Renal cortex interstitium (tissue), 11 donors: Measurements from ENCODE around the gene RFTN1. TPM values are rescaled to one million over a fixed set of nuclear protein-coding genes. Genes with fewer than 3 reads are reported as not detected.

Source experiments
- DNase-seq, 11 donors: peaks; one replicate each; pipeline ENCODE4 v3.0.0-alpha.2; 2013; ENCODE audit warnings: low read depth in 9 of 11, low spot score in 4 of 11; ENCODE audit errors: extremely low read depth in 1 of 11
- polyA plus RNA-seq, 3 donors: library from polyadenylated mRNA; unstranded; fragments of 120-200 nt; gene quantifications; one replicate each; pipeline ENCODE4 v1.2.1, GENCODE V29; 2013; ENCODE audit not compliant: insufficient read length in 3 of 3

RFTN1 gene
- polyA plus RNA-seq, 3 donors: 26.4 to 35.6 (median 35.4) TPM

GRCh38 chr3:16290007-16290826 lies 223.3 kb downstream of the RFTN1 start:
- peak; percentile 20 to 51 (median 37) for DNase-seq

DNA sequence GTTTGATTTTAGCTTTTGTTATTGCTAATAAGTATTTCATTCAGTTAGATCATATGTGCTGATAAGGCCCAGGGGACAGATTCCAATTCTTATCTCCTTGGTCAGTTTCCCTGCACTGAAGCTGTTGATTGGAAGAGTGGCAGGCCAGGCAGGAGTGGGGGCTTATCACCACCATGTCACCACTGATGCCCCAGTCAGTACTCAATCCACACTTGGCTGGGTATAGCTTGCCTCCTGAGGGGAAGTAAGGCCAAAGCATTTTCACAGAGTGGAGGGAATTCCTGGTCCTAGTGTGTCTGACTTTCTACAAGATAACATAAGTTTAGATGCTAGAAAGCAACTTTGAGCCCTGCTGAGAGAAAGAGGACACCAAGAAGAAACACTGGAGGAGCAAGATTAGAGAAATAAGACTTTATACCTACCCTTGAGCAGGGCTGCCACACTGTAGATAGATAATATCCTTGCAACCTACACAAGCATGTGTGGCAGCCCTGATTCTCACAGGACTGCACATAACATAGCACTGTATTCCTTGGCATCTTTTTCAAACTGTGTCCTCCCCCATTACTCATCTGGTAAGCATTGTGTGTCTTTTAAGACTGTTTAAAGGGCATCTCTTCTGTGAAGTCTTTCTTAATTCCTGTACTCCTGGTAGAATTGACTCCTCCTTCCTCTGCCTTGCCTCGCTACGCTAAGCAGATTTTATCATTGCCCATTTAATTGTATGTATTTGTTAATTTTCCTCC lies 224.2 kb downstream of the RFTN1 start:
- DNase-seq: no peak

- DNase-seq: no peak
Observed at GRCh38 chr3:16288664-16289063, 224.8 kb downstream of the RFTN1 start.

GRCh38 chr3:16286751-16287543 lies 226.6 kb downstream of the RFTN1 start:
- no peak for DNase-seq

DNA sequence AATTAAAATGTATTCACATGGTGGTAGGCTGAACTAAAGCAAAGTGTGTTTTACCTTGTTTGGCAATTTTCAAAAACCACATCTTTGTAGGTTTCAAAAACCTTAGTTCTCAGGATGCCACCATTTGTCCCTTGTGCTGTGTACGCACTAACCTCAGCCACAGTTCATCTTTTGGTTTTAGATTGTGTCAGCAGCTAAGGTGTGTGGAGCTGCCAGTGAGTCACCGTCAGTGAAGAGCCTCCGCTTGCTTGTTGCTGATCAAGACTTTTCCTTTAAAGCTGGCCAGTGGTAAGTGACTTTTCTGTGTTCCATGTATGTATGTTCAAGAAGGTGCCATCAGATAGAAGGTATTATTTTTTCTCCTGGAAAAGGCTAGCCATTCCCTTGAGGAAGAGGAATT lies 227.3 kb downstream of the RFTN1 start:
- DNase-seq: no peak

- no peak for DNase-seq
Observed at GRCh38 chr3:16284633-16285032, 228.9 kb downstream of the RFTN1 start.

GRCh38 chr3:16280671-16281070 lies 232.8 kb downstream of the RFTN1 start:
- no peak for DNase-seq

GRCh38 chr3:16279010-16279801 lies 234.3 kb downstream of the RFTN1 start:
- DNase-seq: no peak

- no peak for DNase-seq
Observed at GRCh38 chr3:16277471-16277870, 236.0 kb downstream of the RFTN1 start.

DNA sequence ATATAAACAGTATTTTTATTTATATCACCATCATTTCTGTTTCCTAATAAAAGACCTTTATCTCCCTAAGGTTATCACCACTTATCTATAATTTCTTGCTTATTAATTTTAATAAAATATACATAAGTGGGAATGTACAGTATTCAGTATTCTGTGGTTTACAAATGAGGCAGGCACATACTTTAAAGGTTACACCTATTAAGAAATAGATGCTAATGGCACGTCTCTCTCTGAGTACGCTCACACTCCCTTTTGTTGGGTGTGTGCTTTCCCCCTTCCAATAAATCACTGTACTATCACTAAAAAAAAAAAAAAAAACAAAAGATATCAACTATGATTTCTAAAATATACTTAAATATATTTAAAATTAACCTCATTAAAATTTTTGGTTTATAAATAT lies 239.6 kb downstream of the RFTN1 start:
- DNase-seq: no peak

DNA sequence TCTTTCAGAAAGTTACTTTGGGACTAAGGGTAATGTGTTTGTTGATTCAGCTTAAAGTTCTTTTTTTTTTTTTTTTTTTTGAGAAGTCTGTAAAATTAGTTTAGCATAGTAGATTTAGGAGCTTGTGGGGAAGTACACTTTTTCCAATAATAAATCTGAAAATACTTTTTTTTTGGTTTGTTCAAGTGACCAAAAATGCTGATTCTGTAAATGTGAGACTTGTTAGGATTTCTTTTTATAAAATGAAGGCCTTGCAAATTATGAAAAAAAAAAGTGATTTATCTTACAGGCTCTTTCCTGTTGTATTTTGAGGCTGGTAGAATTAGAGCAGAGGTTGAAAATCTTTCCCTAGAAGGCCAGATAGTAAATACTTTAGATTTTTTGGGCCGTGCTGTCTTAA lies 240.9 kb downstream of the RFTN1 start:
- no peak for DNase-seq

- DNase-seq: no peak
Observed at GRCh38 chr3:16270855-16271254, 242.6 kb downstream of the RFTN1 start.

DNA sequence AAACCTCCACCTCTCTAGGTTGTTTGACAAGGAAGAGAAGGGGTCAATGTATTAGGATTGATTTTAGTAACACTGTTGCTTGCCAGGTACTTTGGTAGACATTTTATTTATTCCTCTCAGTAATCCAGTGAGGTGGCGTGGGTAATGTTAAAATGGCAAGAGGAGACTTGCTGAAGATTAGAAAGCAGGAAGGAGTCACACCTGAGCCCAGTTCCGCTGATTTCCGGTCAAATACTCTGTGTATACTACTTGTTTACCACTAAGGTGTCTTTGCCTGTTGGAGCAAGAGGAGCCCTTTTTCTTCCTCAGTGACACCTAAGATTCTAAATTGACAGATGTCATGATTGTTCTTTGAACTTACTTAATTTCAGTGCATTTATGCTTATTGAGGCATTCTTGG lies 246.8 kb downstream of the RFTN1 start:
- no peak for DNase-seq

Other genes with a start within 250 kb of the RFTN1 start
- gene DPH3, start 248.8 kb downstream of the RFTN1 start, polyA plus RNA-seq: 10 to 100 TPM; 21.9 to 28.6 (median 25.9) TPM
- gene OXNAD1, start 248.5 kb downstream of the RFTN1 start, polyA plus RNA-seq: 10 to 100 TPM; 15.6 to 17.3 (median 16.3) TPM
- gene DAZL, start 91.7 kb upstream of the RFTN1 start, polyA plus RNA-seq: not detected